ENCODE results near the gene PARP11. TPM values are rescaled to one million over a fixed set of nuclear protein-coding genes. Genes with fewer than 3 reads are reported as not detected.

PARP11 gene
- total RNA-seq, 2 donors from 2014 or later, result 2.8 to 11.4 TPM

- TF ChIP-seq CTCF (IDR thresholded peaks at IDR 0.05), result no peak
- H3K27me3 ChIP-seq (replicated peaks; ENCODE audit: insufficient read depth), result no peaks in the 10 kb centered on the region
- H3K4me1 ChIP-seq (ENCODE audit: control insufficient read depth in 1 of 2, low read depth in 2 of 2), result no peaks in the 10 kb centered on the region
- DNase-seq (ENCODE audit: low spot score), result no peak
- H3K36me3 ChIP-seq, result no peaks in the 10 kb centered on the region
- H3K27ac ChIP-seq, result no peak overlapping the region
- no peak for ATAC-seq (ENCODE audit: insufficient number of reproducible peaks, low FRiP score, low read depth)
- no peaks in the 10 kb centered on the region for H3K9me3 ChIP-seq
- no peak overlapping the region for H3K4me3 ChIP-seq
Measured at GRCh38 chr12:3795066-3795465, 78.1 kb downstream of the PARP11 start.

DNA sequence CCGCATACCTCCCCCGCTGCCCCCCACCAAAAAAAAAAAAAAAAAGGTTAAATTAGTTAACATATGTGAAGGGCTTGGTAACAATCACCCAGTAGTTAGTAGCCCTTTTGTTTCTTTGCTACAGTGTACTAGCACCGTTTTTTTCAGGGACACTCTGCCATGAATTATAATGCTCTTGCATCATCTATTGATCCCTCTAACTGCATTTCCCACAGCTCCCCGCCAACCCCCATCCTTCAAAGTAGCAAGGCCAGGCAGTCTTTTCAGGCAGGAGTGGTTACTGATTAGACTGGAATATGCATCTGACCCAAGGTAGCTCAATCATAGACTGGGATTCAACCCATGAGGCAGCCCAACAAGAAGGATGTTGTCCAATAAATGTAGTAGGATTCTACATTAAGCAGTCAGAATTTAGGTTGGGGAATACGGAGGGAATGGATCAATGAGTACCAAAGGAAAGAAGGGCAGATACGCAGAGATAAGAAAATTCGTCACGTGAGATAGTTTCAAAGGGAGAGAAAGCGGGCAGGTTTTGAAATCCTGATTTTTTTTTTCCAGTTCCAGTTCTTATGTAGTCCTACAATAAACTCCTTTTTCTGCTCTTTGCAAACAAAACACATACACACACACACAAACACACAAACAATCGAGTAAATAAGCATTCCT, 80.4 kb downstream of the PARP11 start:
- Histone ChIP-seq H3K27ac (no peak overlapping the region), H3K4me3 (no peak overlapping the region), H3K4me1 (ENCODE audit: control insufficient read depth in 1 of 2, low read depth in 2 of 2) (no peaks in the 10 kb centered on the region), H3K9me3 (no peaks in the 10 kb centered on the region), H3K36me3 (no peaks in the 10 kb centered on the region), H3K27me3 (replicated peaks; ENCODE audit: insufficient read depth) (no peaks in the 10 kb centered on the region)
- TF ChIP-seq CTCF (IDR thresholded peaks at IDR 0.05), result no peak
- no peak for ATAC-seq (ENCODE audit: insufficient number of reproducible peaks, low FRiP score, low read depth)
- DNase-seq (ENCODE audit: low spot score), result no peak

DNA sequence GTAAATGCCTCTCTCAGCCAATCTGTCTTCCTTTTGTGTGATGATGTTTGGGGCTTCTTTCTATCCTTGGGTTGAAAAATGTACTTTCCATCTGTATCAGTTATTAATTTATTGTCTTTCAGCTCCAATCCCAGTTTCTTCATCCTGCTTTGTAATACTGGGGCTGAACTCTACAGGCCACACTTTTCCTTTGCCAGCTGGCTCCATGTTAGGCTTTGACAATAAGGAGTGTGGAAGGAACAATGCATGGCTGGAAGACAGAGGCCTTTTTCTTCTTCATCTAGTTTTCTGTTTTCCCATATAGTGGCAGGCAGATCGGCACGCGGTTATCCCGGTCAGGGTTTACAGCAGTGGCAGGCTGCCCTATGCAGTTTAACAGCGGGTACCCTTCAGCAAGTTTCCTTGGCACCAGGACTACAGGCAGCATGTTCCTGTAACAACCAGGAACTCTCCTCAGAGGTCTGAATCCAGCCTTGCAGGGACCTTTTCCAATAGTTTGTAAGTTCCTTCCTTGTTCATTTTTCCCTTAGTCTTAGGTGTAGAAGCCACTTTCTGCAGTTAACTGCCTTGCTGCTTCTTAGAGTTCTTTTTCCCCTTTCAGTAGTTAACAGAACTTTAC, 81.8 kb downstream of the PARP11 start:
- no peak for DNase-seq (ENCODE audit: low spot score)
- H3K36me3 ChIP-seq, result no peaks in the 10 kb centered on the region
- no peak overlapping the region for H3K4me3 ChIP-seq
- H3K4me1 ChIP-seq (ENCODE audit: control insufficient read depth in 1 of 2, low read depth in 2 of 2), result no peaks in the 10 kb centered on the region
- no peak overlapping the region for H3K27ac ChIP-seq
- no peak for TF ChIP-seq CTCF (IDR thresholded peaks at IDR 0.05)
- H3K9me3 ChIP-seq, result no peaks in the 10 kb centered on the region
- H3K27me3 ChIP-seq (replicated peaks; ENCODE audit: insufficient read depth), result no peaks in the 10 kb centered on the region
- ATAC-seq (ENCODE audit: insufficient number of reproducible peaks, low FRiP score, low read depth), result no peak

GRCh38 chr12:3790642-3791041, 82.6 kb downstream of the PARP11 start:
- H3K9me3 ChIP-seq, result peaks cover 2% of the 10 kb centered on the region
- H3K27me3 ChIP-seq (replicated peaks; ENCODE audit: insufficient read depth), result no peaks in the 10 kb centered on the region
- H3K4me1 ChIP-seq (ENCODE audit: control insufficient read depth in 1 of 2, low read depth in 2 of 2), result no peaks in the 10 kb centered on the region
- H3K27ac ChIP-seq, result no peak overlapping the region
- ATAC-seq (ENCODE audit: insufficient number of reproducible peaks, low FRiP score, low read depth) (no peak), DNase-seq (ENCODE audit: low spot score) (no peak)
- H3K4me3 ChIP-seq, result no peak overlapping the region
- TF ChIP-seq CTCF (IDR thresholded peaks at IDR 0.05), result no peak
- H3K36me3 ChIP-seq, result no peaks in the 10 kb centered on the region

DNA sequence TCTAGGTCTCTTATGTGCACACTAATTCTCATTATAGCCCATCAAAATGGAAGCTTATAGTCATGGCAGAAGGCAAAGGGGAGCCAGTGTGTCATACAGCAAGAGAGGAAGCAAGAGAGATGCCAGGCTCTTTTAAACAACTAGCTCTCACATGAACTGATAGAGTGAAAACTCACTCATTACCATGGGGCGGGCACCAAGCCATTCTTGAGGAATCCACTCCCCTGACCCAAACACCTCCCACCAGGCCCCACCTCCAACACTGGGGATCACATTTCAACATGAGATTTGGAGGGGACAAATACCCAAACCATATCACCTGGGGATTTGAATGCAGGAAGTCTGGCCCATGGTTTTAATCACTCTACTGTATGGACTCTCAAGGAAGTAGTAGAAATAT, 83.4 kb downstream of the PARP11 start:
- ATAC-seq (ENCODE audit: insufficient number of reproducible peaks, low FRiP score, low read depth) (no peak), DNase-seq (ENCODE audit: low spot score) (no peak)
- Histone ChIP-seq H3K27ac (no peak overlapping the region), H3K9me3 (peaks cover 6% of the 10 kb centered on the region), H3K27me3 (replicated peaks; ENCODE audit: insufficient read depth) (no peaks in the 10 kb centered on the region), H3K4me1 (ENCODE audit: control insufficient read depth in 1 of 2, low read depth in 2 of 2) (no peaks in the 10 kb centered on the region), H3K4me3 (no peak overlapping the region), H3K36me3 (no peaks in the 10 kb centered on the region)
- no peak for TF ChIP-seq CTCF (IDR thresholded peaks at IDR 0.05)
